Neuron (in vitro differentiated cells): Measurements from ENCODE around the gene RAB7A.
"Not testable (repeated sequence)": the region's sequence is repeated elsewhere in the genome, so short reads cannot be mapped to it uniquely, and the experiment has no call there.

ENCODE experiments used
- H2AFZ ChIP-seq: one replicate; pipeline ENCODE4 v1.6.1; 2013; ENCODE audit warnings: low read depth, mild to moderate bottlenecking, inconsistent platforms, low read length, moderate library complexity
- H3K27me3 ChIP-seq: one replicate; pipeline ENCODE4 v1.6.1; 2013; ENCODE audit warnings: low read length; ENCODE audit not compliant: insufficient read depth
- H3K36me3 ChIP-seq: one replicate; pipeline ENCODE4 v1.6.1; 2013; ENCODE audit warnings: low read length; ENCODE audit not compliant: insufficient read depth
- H3K4me1 ChIP-seq: one replicate; pipeline ENCODE4 v1.6.1; 2013; ENCODE audit warnings: low read length; ENCODE audit not compliant: insufficient read depth
- H3K4me3 ChIP-seq: 2 replicates; pipeline ENCODE4 v1.5.1; 2013; ENCODE audit warnings: mild to moderate bottlenecking, low read length, moderate library complexity
- H3K9me3 ChIP-seq: one replicate; pipeline ENCODE4 v1.6.1; 2013; ENCODE audit warnings: low read length

The RAB7A gene

GRCh38 chr3:128829087-128829486 is 103.1 kb downstream of the RAB7A start:
- H3K27me3 ChIP-seq, H3K36me3 ChIP-seq, H3K4me1 ChIP-seq, H3K9me3 ChIP-seq, H3K4me3 ChIP-seq, H2AFZ ChIP-seq: not testable (repeated sequence)

DNA sequence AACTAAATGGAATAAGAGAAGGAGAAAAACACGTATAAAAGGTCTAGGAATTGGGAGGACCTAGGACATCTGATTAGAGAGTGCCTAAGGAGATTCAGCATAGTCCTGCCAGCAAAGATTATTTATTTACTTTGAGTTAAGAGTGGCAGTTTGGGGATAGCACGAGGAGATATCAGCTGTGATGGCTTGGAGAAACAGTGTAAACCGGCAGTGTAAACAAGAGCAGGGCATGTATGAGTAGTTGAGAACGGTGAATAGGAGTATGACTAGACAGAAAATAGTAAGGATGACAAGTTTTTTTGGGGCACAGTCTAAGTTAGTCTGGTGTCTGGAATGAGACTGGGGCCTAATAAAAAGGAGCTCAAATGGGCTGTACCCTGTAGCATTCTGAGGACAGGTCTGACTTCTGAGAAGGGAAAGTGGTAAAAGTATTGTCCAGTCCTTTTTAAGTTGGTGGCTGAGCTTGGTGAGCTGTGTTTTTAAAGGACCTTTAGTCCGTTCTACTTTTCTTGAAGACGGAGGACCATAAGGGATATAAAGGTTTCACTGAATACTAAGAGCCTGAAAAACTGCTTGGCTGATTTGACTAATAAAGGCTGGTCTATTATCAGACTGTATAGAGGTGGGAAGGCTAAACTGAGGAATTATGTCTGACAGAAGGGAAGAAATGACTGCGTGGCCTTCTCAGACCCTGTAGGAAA is 104.1 kb downstream of the RAB7A start:
- H3K4me3 ChIP-seq, H3K36me3 ChIP-seq, H3K27me3 ChIP-seq, H2AFZ ChIP-seq, H3K9me3 ChIP-seq, H3K4me1 ChIP-seq: not testable (repeated sequence)

GRCh38 chr3:128830762-128831161 is 104.8 kb downstream of the RAB7A start:
- not testable (repeated sequence) for H3K4me1 ChIP-seq, H3K4me3 ChIP-seq, H2AFZ ChIP-seq, H3K27me3 ChIP-seq, H3K36me3 ChIP-seq, H3K9me3 ChIP-seq

DNA sequence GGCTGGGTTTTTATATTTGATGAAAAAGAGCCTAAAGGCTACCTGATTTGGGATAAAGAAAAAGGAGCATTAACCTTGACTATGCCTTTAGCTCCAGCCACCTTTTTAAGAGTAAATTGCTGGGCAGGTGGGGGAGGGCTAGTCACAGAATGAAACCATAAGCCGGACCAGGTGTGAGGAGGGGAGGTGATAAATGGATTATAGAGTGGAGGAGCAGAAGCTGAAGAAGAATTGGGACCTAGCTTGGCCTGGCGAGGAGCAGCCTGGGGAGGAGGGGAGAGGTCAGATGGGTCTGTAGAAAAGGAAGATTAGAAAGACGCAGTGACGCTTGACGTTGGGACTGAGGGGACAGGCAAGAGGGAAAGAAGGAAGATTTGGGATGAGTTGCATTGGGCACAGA is 107.0 kb downstream of the RAB7A start:
- not testable (repeated sequence) for H3K4me3 ChIP-seq, H3K36me3 ChIP-seq, H3K4me1 ChIP-seq, H2AFZ ChIP-seq, H3K9me3 ChIP-seq, H3K27me3 ChIP-seq

DNA sequence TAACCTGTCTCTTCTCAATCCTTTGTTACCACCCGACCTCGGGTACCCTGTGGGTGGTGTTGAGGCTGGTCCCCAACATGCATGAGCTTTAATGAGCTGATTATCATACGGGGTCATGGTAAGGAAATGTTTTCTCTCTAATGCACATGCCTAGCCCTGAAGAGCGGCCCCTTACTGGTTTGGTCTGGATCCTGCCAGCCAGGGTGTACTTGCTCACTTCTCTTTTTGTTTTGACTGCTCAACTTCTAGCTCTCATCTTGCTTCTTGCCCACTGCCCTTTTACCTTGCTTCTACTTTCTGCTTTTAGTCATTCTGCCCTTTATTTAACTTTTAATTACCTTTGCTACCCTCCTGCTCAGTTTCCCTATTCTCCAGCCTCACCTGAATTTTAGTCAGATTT is 109.1 kb downstream of the RAB7A start:
- H3K4me3 ChIP-seq, result no peak overlapping the region
- H2AFZ ChIP-seq, result no peak overlapping the region
- no peaks in the 10 kb centered on the region for H3K27me3 ChIP-seq
- peaks cover 8% of the 10 kb centered on the region for H3K4me1 ChIP-seq
- no peaks in the 10 kb centered on the region for H3K9me3 ChIP-seq
- H3K36me3 ChIP-seq, result no peaks in the 10 kb centered on the region

DNA sequence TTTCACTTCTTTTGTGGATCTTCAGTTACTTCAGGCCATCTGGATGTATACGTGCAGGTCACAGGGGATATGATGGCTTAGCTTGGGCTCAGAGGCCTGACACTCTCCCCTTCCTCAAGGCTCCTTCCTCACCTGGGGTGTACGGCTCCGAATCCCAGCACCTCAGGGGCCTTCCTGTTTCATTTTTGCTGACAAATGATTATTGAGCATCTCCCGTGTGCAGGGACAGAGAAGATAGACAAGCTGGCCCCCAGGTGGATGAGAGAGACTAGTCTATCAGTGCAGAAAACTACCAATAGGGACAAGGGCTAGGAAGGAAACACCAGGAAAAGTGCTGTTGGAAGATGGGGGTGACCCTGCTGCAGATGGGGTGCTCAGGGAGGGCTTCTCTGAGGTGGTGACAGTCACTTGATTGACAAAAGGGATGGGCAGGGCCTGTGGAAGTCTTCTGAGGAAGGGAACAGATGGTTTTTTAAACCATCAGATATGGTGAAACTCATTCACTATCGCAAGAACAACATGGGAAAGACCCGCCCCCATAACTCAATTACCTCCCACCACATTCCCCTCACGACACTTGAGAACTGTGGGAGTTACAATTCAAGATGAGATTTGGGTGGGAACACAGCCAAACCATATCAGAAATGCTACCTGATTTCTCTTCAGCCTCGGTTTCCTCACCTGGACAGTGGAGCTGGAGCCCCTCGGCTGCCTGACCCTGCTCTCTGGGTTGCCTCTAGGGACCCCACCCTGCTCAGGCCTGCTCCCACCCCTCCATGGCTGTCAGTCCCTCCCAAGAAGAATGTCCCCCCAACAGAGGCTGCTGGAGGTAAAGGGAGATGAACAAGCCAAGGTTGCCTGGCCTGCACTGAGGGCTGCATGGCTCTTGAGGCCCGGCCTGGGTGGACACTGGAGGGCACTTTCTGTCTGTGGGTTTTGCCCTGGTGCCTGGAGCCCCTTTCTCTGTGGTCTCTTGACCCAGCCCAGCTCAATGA is 116.2 kb downstream of the RAB7A start:
- Histone ChIP-seq H3K27me3 (no peaks in the 10 kb centered on the region), H3K4me1 (peaks cover 9% of the 10 kb centered on the region), H2AFZ (no peak overlapping the region), H3K9me3 (no peaks in the 10 kb centered on the region), H3K4me3 (no peak overlapping the region), H3K36me3 (no peaks in the 10 kb centered on the region)

DNA sequence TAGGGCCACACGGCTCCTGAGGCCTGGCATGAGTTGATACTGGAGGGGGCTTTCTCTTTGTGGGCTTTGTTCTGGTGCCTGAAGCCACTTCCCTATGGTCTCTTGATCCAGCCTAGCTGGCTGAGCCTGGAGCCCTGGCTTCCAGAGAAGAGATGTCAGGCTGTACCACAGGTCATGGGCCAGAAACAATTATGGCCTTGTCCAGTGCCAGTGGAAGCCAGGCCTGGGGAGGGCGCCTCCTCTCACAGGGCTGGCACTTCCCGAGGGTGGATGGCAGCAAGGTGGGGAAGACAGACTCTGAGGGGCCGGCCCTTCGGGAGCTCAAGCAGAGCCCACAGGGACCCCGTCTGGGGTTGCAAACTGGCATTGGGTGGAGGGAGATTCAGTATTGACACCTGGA is 118.5 kb downstream of the RAB7A start:
- no peaks in the 10 kb centered on the region for H3K27me3 ChIP-seq
- peaks cover 5% of the 10 kb centered on the region for H3K4me1 ChIP-seq
- H3K36me3 ChIP-seq, result no peaks in the 10 kb centered on the region
- no peak overlapping the region for H3K4me3 ChIP-seq
- H3K9me3 ChIP-seq, result no peaks in the 10 kb centered on the region
- H2AFZ ChIP-seq, result no peak overlapping the region

- Histone ChIP-seq H3K27me3 (no peaks in the 10 kb centered on the region), H3K4me3 (no peak overlapping the region), H3K36me3 (no peaks in the 10 kb centered on the region), H2AFZ (no peak overlapping the region), H3K9me3 (no peaks in the 10 kb centered on the region), H3K4me1 (peaks cover 5% of the 10 kb centered on the region)
Observed at GRCh38 chr3:128845119-128845777, 119.3 kb downstream of the RAB7A start.

DNA sequence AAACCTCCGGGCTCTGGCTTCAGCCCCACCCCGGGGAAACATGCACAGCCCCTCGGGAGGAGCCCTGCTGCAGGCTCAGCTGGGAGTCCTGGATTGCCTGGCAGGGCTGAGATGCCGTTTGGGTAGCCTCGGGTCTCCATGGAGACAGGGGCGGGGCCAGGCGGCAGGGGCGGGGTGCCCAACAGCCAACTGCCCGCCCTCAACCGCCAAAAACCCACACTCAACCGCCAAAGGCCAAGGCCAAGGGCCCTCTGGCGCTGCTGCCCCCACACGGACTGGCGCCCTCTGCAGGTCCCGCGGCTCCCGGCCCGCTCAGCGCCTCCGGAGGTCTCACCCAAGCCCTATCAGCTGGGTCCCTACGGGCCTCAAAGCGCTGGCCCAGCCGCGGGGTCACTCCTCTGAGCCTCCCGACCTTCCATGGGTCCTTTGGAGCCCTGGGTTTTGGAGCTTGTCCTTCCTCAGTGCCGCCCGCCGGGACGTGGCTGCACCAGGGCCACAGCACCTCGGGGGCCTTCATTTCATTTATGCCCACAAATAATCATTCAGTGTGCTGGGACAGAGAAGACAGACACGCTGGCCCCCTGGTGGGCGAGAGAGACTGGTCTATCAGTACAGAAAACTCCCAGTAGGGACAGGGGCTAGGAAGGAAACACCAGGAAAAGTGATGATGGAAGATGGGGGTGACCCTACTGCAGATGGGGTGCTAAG is 119.9 kb downstream of the RAB7A start:
- no peaks in the 10 kb centered on the region for H3K27me3 ChIP-seq
- no peaks in the 10 kb centered on the region for H3K36me3 ChIP-seq
- H3K9me3 ChIP-seq, result no peaks in the 10 kb centered on the region
- H3K4me1 ChIP-seq, result peaks cover 5% of the 10 kb centered on the region
- no peak overlapping the region for H2AFZ ChIP-seq
- no peak overlapping the region for H3K4me3 ChIP-seq

- Histone ChIP-seq H3K4me1 (peaks cover 5% of the 10 kb centered on the region), H3K27me3 (no peaks in the 10 kb centered on the region), H2AFZ (no peak overlapping the region), H3K4me3 (no peak overlapping the region), H3K36me3 (no peaks in the 10 kb centered on the region), H3K9me3 (no peaks in the 10 kb centered on the region)
Observed at GRCh38 chr3:128846486-128846891, 120.5 kb downstream of the RAB7A start.

DNA sequence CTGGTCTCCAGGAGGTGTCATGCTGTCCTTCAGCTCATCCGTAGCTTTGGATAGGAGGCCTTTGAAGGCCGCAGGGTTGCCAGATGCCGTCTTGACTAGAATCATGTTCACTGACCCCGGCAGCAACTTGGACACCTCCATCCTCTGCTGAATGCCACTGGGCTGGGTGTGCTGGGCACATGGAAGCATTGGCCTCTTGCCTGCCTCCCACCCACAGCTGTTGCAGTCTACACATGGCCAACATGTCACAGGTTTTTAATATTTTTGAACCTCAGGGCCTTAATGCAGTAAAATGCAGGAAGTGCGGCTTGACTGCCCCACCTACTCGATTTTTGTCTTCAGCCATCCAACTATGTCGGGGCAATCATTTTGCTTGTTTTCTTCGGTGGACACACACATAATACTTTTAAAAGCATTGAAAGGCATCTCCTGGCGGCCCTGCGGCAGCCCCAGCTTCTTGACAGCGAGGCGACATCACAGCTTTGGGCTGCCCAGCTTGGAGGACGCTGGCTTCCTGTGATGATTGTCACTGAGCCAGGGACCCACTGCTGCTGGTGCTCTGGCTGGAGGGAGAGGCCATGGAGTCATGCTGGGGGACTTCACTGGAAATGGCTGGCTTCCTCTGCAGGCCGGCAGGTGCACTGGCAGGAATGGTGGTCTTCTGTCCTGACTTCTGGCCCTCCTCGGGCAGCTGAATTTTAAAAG is 121.8 kb downstream of the RAB7A start:
- Histone ChIP-seq H3K4me1 (peaks cover 5% of the 10 kb centered on the region), H3K27me3 (no peaks in the 10 kb centered on the region), H3K36me3 (no peaks in the 10 kb centered on the region), H3K9me3 (no peaks in the 10 kb centered on the region), H2AFZ (no peak overlapping the region), H3K4me3 (no peak overlapping the region)

- Histone ChIP-seq H2AFZ (no peak overlapping the region), H3K9me3 (peaks cover 1% of the 10 kb centered on the region), H3K27me3 (no peaks in the 10 kb centered on the region), H3K4me3 (no peak overlapping the region), H3K4me1 (peaks cover 5% of the 10 kb centered on the region), H3K36me3 (no peaks in the 10 kb centered on the region)
Observed at GRCh38 chr3:128848936-128849335, 123.0 kb downstream of the RAB7A start.
